ENCODE measurements around the gene ZNF609. TPM values are rescaled to one million over a fixed set of nuclear protein-coding genes. Genes with fewer than 3 reads are reported as not detected.

The ZNF609 gene
- polyA plus RNA-seq, 1 donor from 2014 or later: 11.8 TPM

DNA sequence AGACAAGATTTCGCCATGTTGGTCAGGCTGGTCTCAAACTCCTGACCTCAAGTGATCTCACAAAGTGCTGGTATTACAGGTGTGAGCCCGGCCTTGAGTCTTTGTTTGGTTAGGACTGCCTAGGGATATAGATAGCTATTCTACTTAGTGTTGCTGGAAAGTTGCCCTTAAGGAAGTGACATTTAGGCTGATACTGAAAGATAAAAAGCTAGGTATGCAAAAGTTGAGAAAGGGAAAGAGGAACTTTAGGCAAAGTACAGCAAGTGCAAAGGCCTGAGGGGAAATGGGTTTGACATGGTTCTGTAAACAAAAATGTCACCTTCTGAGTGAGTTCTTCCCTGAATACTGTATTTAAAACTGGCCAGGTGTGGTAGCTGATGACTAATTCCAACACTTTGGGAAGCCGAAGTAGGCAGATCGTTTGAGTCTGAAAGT lies 111.5 kb downstream of the ZNF609 start:
- Histone ChIP-seq H3K9ac (ENCODE audit: low read length) (no peak overlapping the region), H3F3A (ENCODE audit: insufficient read depth, low read length, poor library complexity, severe bottlenecking) (no peaks in the 10 kb centered on the region), H3K27me3 (ENCODE audit: insufficient read depth, low read depth, low read length) (no peaks in the 10 kb centered on the region), H3K4me3 (ENCODE audit: low read length) (no peak overlapping the region), H4K20me1 (ENCODE audit: insufficient read depth) (no peaks in the 10 kb centered on the region), H3K4me2 (ENCODE audit: low read length) (no peak overlapping the region), H3K79me2 (replicated peaks; ENCODE audit: insufficient read depth, low read length) (peaks cover 59% of the 10 kb centered on the region), H2AFZ (ENCODE audit: low read depth, low read length) (no peak overlapping the region), H3K9me3 (ENCODE audit: low read length) (no peaks in the 10 kb centered on the region), H3K9me2 (ENCODE audit: insufficient read depth, low read length) (no peaks in the 10 kb centered on the region), H3K36me3 (ENCODE audit: insufficient read depth, low read length) (no peaks in the 10 kb centered on the region), H3K27ac (ENCODE audit: low read length) (no peak overlapping the region)
- TF ChIP-seq, protein P1, sequence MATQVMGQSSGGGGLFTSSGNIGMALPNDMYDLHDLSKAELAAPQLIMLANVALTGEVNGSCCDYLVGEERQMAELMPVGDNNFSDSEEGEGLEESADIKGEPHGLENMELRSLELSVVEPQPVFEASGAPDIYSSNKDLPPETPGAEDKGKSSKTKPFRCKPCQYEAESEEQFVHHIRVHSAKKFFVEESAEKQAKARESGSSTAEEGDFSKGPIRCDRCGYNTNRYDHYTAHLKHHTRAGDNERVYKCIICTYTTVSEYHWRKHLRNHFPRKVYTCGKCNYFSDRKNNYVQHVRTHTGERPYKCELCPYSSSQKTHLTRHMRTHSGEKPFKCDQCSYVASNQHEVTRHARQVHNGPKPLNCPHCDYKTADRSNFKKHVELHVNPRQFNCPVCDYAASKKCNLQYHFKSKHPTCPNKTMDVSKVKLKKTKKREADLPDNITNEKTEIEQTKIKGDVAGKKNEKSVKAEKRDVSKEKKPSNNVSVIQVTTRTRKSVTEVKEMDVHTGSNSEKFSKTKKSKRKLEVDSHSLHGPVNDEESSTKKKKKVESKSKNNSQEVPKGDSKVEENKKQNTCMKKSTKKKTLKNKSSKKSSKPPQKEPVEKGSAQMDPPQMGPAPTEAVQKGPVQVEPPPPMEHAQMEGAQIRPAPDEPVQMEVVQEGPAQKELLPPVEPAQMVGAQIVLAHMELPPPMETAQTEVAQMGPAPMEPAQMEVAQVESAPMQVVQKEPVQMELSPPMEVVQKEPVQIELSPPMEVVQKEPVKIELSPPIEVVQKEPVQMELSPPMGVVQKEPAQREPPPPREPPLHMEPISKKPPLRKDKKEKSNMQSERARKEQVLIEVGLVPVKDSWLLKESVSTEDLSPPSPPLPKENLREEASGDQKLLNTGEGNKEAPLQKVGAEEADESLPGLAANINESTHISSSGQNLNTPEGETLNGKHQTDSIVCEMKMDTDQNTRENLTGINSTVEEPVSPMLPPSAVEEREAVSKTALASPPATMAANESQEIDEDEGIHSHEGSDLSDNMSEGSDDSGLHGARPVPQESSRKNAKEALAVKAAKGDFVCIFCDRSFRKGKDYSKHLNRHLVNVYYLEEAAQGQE (IDR thresholded peaks at IDR 0.05; ENCODE audit: borderline replicate concordance): no peak
- TF ChIP-seq EP300 (conservative IDR thresholded peaks at IDR 0.05; ENCODE audit: poor library complexity, severe bottlenecking) (no peak), MXI1 (conservative IDR thresholded peaks at IDR 0.05; ENCODE audit: poor library complexity, severe bottlenecking) (no peak), SMC3 (conservative IDR thresholded peaks at IDR 0.05; ENCODE audit: poor library complexity) (no peak), RAD21 (conservative IDR thresholded peaks at IDR 0.05) (no peak), EZH2 (IDR thresholded peaks at IDR 0.05; ENCODE audit: borderline replicate concordance, insufficient read depth, low read length, poor library complexity, severe bottlenecking) (no peak), POLR2AphosphoS5 (IDR thresholded peaks at IDR 0.05) (no peak), TAF1 (IDR thresholded peaks at IDR 0.05; ENCODE audit: low read depth) (no peak)
- TF ChIP-seq, protein P2, sequence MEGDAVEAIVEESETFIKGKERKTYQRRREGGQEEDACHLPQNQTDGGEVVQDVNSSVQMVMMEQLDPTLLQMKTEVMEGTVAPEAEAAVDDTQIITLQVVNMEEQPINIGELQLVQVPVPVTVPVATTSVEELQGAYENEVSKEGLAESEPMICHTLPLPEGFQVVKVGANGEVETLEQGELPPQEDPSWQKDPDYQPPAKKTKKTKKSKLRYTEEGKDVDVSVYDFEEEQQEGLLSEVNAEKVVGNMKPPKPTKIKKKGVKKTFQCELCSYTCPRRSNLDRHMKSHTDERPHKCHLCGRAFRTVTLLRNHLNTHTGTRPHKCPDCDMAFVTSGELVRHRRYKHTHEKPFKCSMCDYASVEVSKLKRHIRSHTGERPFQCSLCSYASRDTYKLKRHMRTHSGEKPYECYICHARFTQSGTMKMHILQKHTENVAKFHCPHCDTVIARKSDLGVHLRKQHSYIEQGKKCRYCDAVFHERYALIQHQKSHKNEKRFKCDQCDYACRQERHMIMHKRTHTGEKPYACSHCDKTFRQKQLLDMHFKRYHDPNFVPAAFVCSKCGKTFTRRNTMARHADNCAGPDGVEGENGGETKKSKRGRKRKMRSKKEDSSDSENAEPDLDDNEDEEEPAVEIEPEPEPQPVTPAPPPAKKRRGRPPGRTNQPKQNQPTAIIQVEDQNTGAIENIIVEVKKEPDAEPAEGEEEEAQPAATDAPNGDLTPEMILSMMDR (IDR thresholded peaks at IDR 0.05; ENCODE audit: poor library complexity, severe bottlenecking): no peak

- TF ChIP-seq, protein P1 (IDR thresholded peaks at IDR 0.05; ENCODE audit: borderline replicate concordance): no peak
- TF ChIP-seq EP300 (conservative IDR thresholded peaks at IDR 0.05; ENCODE audit: poor library complexity, severe bottlenecking): no peak
- TF ChIP-seq RAD21 (conservative IDR thresholded peaks at IDR 0.05): no peak
- TF ChIP-seq, protein P2 (IDR thresholded peaks at IDR 0.05; ENCODE audit: poor library complexity, severe bottlenecking): no peak
- no peak for TF ChIP-seq POLR2AphosphoS5 (IDR thresholded peaks at IDR 0.05)
- TF ChIP-seq MXI1 (conservative IDR thresholded peaks at IDR 0.05; ENCODE audit: poor library complexity, severe bottlenecking): no peak
- TF ChIP-seq EZH2 (IDR thresholded peaks at IDR 0.05; ENCODE audit: borderline replicate concordance, insufficient read depth, low read length, poor library complexity, severe bottlenecking): no peak
- no peak for TF ChIP-seq SMC3 (conservative IDR thresholded peaks at IDR 0.05; ENCODE audit: poor library complexity)
- no peak for TF ChIP-seq TAF1 (IDR thresholded peaks at IDR 0.05; ENCODE audit: low read depth)
- H3K79me2 ChIP-seq (replicated peaks; ENCODE audit: insufficient read depth, low read length): peaks cover 55% of the 10 kb centered on the region
Observed at GRCh38 chr15:64572856-64573255, 112.5 kb downstream of the ZNF609 start.

More at GRCh38 chr15:64572856-64573255, 112.5 kb downstream of the ZNF609 start:
- H4K20me1 ChIP-seq (ENCODE audit: insufficient read depth): no peaks in the 10 kb centered on the region
- no peaks in the 10 kb centered on the region for H3K9me3 ChIP-seq (ENCODE audit: low read length)
- no peaks in the 10 kb centered on the region for H3K27me3 ChIP-seq (ENCODE audit: insufficient read depth, low read depth, low read length)
- no peak overlapping the region for H3K9ac ChIP-seq (ENCODE audit: low read length)
- no peak overlapping the region for H2AFZ ChIP-seq (ENCODE audit: low read depth, low read length)
- H3K4me3 ChIP-seq (ENCODE audit: low read length): no peak overlapping the region
- no peaks in the 10 kb centered on the region for H3F3A ChIP-seq (ENCODE audit: insufficient read depth, low read length, poor library complexity, severe bottlenecking)
- H3K4me2 ChIP-seq (ENCODE audit: low read length): no peak overlapping the region
- H3K27ac ChIP-seq (ENCODE audit: low read length): no peak overlapping the region
- H3K9me2 ChIP-seq (ENCODE audit: insufficient read depth, low read length): no peaks in the 10 kb centered on the region
- no peaks in the 10 kb centered on the region for H3K36me3 ChIP-seq (ENCODE audit: insufficient read depth, low read length)

Data from neural cell (in vitro differentiated cells).